ENCODE results near the gene DNPEP. TPM values are rescaled to one million over a fixed set of nuclear protein-coding genes. Genes with fewer than 3 reads are reported as not detected.

The DNPEP gene
- total RNA-seq, 1 donor from 2014 or later = 117 TPM

DNA sequence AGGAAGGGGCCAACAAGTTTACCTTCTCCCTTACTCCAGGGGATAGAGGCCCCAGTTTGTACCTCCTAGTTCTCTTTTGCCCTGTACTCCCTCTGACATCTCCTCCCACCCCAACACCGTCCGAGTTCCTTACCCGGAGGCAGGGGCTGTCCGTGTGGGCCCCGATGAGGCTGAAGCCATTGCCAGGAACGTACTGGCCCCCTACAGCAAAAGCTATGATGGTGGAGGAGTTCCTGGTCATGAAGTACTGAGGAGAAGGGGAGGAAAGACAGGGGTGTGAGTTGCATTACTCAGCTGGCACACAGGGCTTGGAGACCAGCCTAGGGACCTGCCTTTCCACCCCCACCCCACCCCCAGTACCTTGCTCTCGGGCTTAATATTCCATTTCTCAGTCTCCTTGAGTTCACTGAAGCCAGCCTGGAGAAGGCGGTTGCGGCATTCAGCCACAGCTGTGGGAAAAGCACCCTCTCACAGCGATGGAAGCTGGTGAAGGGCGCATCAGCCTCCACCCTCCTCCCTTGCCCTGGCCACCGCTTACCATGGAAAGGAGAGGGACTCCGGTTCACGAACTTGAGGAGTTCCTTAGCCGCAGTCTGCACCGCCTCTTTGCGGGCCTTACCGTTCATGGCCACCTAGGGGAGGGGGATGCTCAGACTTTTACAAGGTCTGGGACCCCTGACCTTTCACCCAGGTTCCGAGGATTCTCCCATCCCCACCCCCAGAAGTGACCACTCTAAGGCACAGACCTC, 1.0 kb downstream of the DNPEP start:
- intact Hi-C loops (cut with micrococcal nuclease) = loop anchor here (1.0 to 5.0 kb wide), 4 partner anchors 210 to 1169 kb away; partner anchors contain the start of genes AAMP, ARPC2, CNPPD1 and NHEJ1
- H3K27me3 Mint-ChIP-seq (ENCODE audit: low read depth) = peaks cover 5% of the 10 kb centered on the region
- no peaks in the 10 kb centered on the region for H3K9me3 Mint-ChIP-seq
- peak overlapping the region; percentile 98 for H3K4me3 Mint-ChIP-seq (ENCODE audit: low read depth)
- no peak for DNase-seq (ENCODE audit: low spot score)
- peaks cover 37% of the 10 kb centered on the region for H3K36me3 Mint-ChIP-seq (ENCODE audit: low read depth)
- peaks cover 7% of the 10 kb centered on the region for H3K4me1 Mint-ChIP-seq (ENCODE audit: low read depth)
- H3K27ac Mint-ChIP-seq = peak overlapping the region; percentile 96

DNA sequence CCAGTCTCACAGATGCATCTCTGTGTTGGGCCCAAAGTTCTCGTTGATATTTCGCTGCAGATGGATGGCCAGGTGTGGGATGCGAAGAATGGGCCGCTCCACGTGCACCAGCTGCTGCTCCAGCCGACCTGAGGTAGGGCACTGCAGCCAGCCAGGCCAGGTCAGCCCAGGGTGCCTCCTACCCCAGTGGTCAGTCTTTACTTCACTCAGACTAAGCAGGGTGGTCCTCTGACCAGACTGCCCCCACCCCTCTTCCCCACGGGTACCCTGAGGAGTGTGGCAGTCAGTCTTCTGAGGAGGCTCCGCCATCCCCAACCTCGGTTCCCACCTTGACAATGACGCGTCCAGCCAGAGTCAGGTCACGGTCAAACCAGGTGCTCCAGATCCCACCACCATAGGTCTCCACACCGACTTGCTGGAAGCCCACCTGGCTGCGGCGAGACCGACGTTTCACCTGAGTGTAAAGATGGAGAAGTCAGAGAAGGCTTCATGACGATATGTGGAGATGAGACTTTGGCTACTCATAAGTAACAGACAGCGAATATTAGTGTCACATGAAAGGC, 1.7 kb downstream of the DNPEP start:
- Mint-ChIP-seq H3K27me3 (ENCODE audit: low read depth) (peaks cover 2% of the 10 kb centered on the region), H3K4me1 (ENCODE audit: low read depth) (peaks cover 7% of the 10 kb centered on the region), H3K36me3 (ENCODE audit: low read depth) (peaks cover 43% of the 10 kb centered on the region), H3K27ac (no peak overlapping the region), H3K4me3 (ENCODE audit: low read depth) (peak overlapping the region; percentile 98), H3K9me3 (no peaks in the 10 kb centered on the region)
- intact Hi-C loops (cut with micrococcal nuclease) = loop anchor here (2.0 to 5.0 kb wide), 3 partner anchors 209 to 1169 kb away; partner anchors contain the start of genes AAMP, ARPC2, CNPPD1 and PNKD
- no peak for DNase-seq (ENCODE audit: low spot score)

DNA sequence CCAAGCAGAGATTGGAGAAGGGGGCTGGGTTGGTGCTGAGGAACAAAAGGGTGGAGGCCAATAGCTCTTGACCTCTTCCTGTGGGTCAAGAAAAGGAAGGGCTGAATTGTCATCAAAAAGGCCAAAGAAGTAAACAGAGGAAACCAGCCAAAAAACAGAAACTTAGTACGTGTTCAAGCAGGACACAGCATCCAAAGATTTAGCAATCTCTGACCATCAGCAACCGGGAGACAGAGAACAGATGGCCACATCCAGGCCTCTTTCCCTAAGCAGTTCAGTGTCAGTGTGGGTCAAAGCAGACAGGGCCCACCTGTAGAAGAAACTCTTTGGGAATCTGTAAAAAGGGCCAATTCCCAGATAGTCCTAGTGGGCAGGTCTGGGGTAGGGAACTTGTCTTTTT, 2.9 kb downstream of the DNPEP start:
- intact Hi-C loops (cut with micrococcal nuclease) = loop anchor here (5.0 kb wide), 2 partner anchors 1113 to 1168 kb away; partner anchors contain the start of genes AAMP, ARPC2 and PNKD
- H3K27me3 Mint-ChIP-seq (ENCODE audit: low read depth) = no peaks in the 10 kb centered on the region
- no peak overlapping the region for H3K27ac Mint-ChIP-seq
- H3K4me3 Mint-ChIP-seq (ENCODE audit: low read depth) = no peak overlapping the region
- H3K9me3 Mint-ChIP-seq = no peaks in the 10 kb centered on the region
- peaks cover 7% of the 10 kb centered on the region for H3K4me1 Mint-ChIP-seq (ENCODE audit: low read depth)
- DNase-seq (ENCODE audit: low spot score) = no peak
- peaks cover 49% of the 10 kb centered on the region for H3K36me3 Mint-ChIP-seq (ENCODE audit: low read depth)

DNA sequence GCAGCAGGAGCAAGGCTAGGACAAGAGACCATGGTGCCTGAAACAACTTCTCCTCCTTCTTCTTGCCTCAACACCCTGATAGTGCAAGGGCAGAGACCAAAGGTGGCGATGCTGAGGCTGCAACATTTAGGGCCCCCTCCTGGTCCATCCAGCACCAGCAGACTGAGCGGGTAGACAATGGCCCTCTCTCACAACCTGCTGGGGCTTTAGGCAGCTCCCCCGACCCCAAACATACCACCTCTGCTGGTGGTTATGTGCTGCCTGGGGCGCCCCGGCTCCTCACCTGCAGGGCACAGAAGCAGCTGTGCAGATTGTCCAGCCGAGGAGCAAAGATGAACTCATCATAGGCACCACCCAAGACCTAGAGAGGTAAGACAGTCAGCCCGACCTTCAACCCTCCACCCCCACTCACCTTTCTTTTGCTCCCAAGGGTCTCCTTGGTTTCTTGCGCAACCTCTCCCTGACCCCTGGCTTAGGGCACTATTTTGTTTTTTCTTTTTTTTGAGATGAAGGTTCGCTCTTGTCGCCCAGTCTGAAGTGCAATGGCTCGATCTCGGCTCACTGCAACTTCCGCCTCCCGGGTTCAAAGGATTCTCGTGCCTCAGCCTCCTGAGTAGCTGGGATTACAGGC, 3.5 kb downstream of the DNPEP start:
- H3K4me3 Mint-ChIP-seq (ENCODE audit: low read depth) = no peak overlapping the region
- peaks cover 7% of the 10 kb centered on the region for H3K4me1 Mint-ChIP-seq (ENCODE audit: low read depth)
- H3K9me3 Mint-ChIP-seq = no peaks in the 10 kb centered on the region
- intact Hi-C loops (cut with micrococcal nuclease) = no loop called here
- H3K27me3 Mint-ChIP-seq (ENCODE audit: low read depth) = no peaks in the 10 kb centered on the region
- DNase-seq (ENCODE audit: low spot score) = no peak
- H3K27ac Mint-ChIP-seq = no peak overlapping the region
- H3K36me3 Mint-ChIP-seq (ENCODE audit: low read depth) = peaks cover 49% of the 10 kb centered on the region

GRCh38 chr2:219381448-219381847, 6.3 kb downstream of the DNPEP start:
- Mint-ChIP-seq H3K4me3 (ENCODE audit: low read depth) (no peak overlapping the region), H3K9me3 (no peaks in the 10 kb centered on the region), H3K36me3 (ENCODE audit: low read depth) (peaks cover 58% of the 10 kb centered on the region), H3K27ac (no peak overlapping the region), H3K27me3 (ENCODE audit: low read depth) (no peaks in the 10 kb centered on the region), H3K4me1 (ENCODE audit: low read depth) (no peaks in the 10 kb centered on the region)
- intact Hi-C loops (cut with micrococcal nuclease) = no loop called here
- DNase-seq (ENCODE audit: low spot score) = no peak

DNA sequence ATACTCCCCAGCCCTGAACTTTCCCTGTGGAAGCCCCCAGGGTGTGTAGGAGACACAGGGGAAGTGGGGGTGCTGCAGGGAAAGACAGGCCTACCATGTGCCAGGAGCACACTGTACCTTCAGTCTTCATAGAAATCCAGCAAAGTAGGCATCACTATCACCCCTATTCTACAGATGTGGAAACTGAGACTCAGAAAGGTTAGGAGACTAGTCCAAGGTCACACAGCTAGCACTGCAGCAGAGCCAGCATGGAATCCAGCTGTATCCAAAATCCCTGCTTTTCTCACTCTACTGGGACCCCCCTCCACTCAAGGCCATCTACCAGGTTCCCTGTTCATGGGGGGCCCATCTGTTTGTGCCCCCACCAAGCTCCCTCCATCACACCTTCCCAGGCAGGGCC, 6.8 kb downstream of the DNPEP start:
- Mint-ChIP-seq H3K4me3 (ENCODE audit: low read depth) (no peak overlapping the region), H3K27ac (no peak overlapping the region), H3K4me1 (ENCODE audit: low read depth) (no peaks in the 10 kb centered on the region), H3K9me3 (no peaks in the 10 kb centered on the region), H3K27me3 (ENCODE audit: low read depth) (no peaks in the 10 kb centered on the region), H3K36me3 (ENCODE audit: low read depth) (peaks cover 56% of the 10 kb centered on the region)
- intact Hi-C loops (cut with micrococcal nuclease) = no loop called here
- DNase-seq (ENCODE audit: low spot score) = no peak

DNA sequence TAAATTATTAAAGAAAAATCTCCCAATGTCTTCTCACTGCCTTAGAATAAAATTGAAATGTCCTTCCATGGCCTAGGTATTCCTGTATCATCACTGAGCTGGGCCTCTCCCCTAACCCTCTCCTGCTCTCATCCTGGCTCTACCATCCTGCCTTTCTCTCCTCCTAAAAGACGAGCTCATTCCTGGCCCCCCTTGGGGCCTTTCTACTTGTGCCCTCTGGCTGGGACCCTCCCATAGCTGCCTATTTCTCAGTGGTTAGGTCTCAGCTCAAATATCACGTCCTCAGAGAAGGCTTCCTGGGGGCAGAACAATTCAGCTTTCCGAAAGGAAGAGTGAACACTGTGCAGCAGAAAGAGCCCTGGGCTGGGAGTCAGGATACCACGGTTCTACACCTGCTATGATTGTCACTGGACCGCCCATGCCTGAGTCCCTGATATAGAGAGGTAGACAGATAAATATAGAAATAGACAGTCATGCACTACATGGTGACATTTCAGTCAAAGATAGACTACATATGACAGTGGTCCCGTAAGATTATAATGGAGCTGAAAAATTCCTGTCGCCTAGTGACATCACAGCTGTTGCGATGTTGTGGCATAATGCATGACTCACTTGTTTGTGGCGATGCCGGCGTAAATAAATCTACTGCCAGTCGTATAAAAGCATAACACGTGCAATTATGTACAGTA, 9.4 kb downstream of the DNPEP start:
- Mint-ChIP-seq H3K36me3 (ENCODE audit: low read depth) (peaks cover 54% of the 10 kb centered on the region), H3K4me3 (ENCODE audit: low read depth) (no peak overlapping the region), H3K27me3 (ENCODE audit: low read depth) (no peaks in the 10 kb centered on the region), H3K4me1 (ENCODE audit: low read depth) (no peaks in the 10 kb centered on the region), H3K9me3 (no peaks in the 10 kb centered on the region), H3K27ac (no peak overlapping the region)
- intact Hi-C loops (cut with micrococcal nuclease) = no loop called here
- no peak for DNase-seq (ENCODE audit: low spot score)

GRCh38 chr2:219369447-219369861, 18.3 kb downstream of the DNPEP start:
- H3K27ac Mint-ChIP-seq = no peak overlapping the region
- DNase-seq (ENCODE audit: low spot score) = no peak
- H3K9me3 Mint-ChIP-seq = no peaks in the 10 kb centered on the region

GRCh38 chr2:219368690-219369191, 19.0 kb downstream of the DNPEP start:
- H3K9me3 Mint-ChIP-seq = no peaks in the 10 kb centered on the region
- no peak overlapping the region for H3K27ac Mint-ChIP-seq
- H3K4me1 Mint-ChIP-seq (ENCODE audit: low read depth) = no peaks in the 10 kb centered on the region
- H3K36me3 Mint-ChIP-seq (ENCODE audit: low read depth) = peaks cover 5% of the 10 kb centered on the region
- intact Hi-C loops (cut with micrococcal nuclease) = no loop called here
- H3K27me3 Mint-ChIP-seq (ENCODE audit: low read depth) = no peaks in the 10 kb centered on the region
- H3K4me3 Mint-ChIP-seq (ENCODE audit: low read depth) = no peak overlapping the region
- DNase-seq (ENCODE audit: low spot score) = no peak

More at GRCh38 chr2:219369447-219369861, 18.3 kb downstream of the DNPEP start:
- H3K36me3 Mint-ChIP-seq (ENCODE audit: low read depth) = peaks cover 12% of the 10 kb centered on the region
- H3K27me3 Mint-ChIP-seq (ENCODE audit: low read depth) = no peaks in the 10 kb centered on the region
- H3K4me3 Mint-ChIP-seq (ENCODE audit: low read depth) = no peak overlapping the region
- intact Hi-C loops (cut with micrococcal nuclease) = no loop called here
- no peaks in the 10 kb centered on the region for H3K4me1 Mint-ChIP-seq (ENCODE audit: low read depth)

DNA sequence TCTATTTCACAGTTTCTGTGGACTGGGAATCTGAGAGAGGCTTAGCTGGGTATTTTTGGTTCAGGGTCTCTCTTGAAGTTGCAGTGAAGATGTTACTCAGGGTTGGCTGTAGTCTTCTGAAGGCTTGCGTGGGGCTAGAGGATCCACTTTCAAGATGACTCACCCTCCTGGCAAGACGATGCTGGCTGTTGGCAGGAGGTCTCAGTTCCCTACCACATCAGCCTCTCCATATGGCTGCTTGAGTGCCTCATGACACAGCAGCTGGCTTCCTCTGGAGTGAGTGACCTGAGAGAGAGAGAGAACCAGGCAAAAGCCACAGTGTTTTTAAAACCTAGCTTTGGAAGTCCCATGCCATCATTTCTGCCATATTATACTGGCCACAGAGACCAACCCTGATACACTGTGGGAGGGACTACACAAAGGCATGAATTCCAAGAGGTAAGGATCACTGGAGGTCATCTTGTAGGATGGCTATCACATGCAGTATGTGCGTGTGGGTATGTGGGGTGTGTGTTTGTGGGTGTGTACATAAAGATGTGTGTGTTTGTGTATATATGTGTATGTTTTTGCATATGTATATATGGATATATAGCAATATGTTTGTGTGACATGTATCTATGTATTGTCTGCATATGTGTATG, 25.1 kb downstream of the DNPEP start:
- intact Hi-C loops (cut with micrococcal nuclease) = no loop called here
- no peak overlapping the region for H3K27ac Mint-ChIP-seq
- H3K36me3 Mint-ChIP-seq (ENCODE audit: low read depth) = no peaks in the 10 kb centered on the region
- H3K27me3 Mint-ChIP-seq (ENCODE audit: low read depth) = peaks cover 24% of the 10 kb centered on the region
- no peaks in the 10 kb centered on the region for H3K9me3 Mint-ChIP-seq
- DNase-seq (ENCODE audit: low spot score) = no peak
- peaks cover 3% of the 10 kb centered on the region for H3K4me1 Mint-ChIP-seq (ENCODE audit: low read depth)
- no peak overlapping the region for H3K4me3 Mint-ChIP-seq (ENCODE audit: low read depth)

- Mint-ChIP-seq H3K4me1 (ENCODE audit: low read depth) (peaks cover 3% of the 10 kb centered on the region), H3K4me3 (ENCODE audit: low read depth) (no peak overlapping the region), H3K27ac (no peak overlapping the region), H3K9me3 (no peaks in the 10 kb centered on the region), H3K27me3 (ENCODE audit: low read depth) (peaks cover 25% of the 10 kb centered on the region), H3K36me3 (ENCODE audit: low read depth) (no peaks in the 10 kb centered on the region)
- intact Hi-C loops (cut with micrococcal nuclease) = no loop called here
- no peak for DNase-seq (ENCODE audit: low spot score)
These were observed 25.6 kb downstream of the DNPEP start for GRCh38 chr2:219362072-219362471.
